HCT116 (cell line): ENCODE results near the gene FBXW4. TPM values are rescaled to one million over a fixed set of nuclear protein-coding genes. Genes with fewer than 3 reads are reported as not detected.

Experiments
- ATAC-seq: fragments of 200-7000 bp; cut with Tn5 transposase; 2 replicates; pipeline ENCODE4 v1.9.1; 2020; ENCODE audit warnings: mild to moderate bottlenecking, moderate library complexity
- BruUV-seq: library from RNA; stranded (reverse); fragments of 400-500 nt; replicated peaks from 2 replicates; lab custom pipeline; 2021; lab: Mats Ljungman, UMichigan
- CTCF ChIA-PET: fragments of 300-600 bp; sonication (Branson Sonifier 250); formaldehyde crosslinking; loops from one replicate; lab custom pipeline; 2021; ENCODE audit warnings: antibody characterized with exemption; lab: Charles Lee
- POLR2A ChIA-PET: fragments of 300-600, 350-600 bp; sonication (Branson Sonifier 250); formaldehyde crosslinking; loops from one replicate; lab custom pipeline; 2021; ENCODE audit warnings: antibody characterized with exemption; lab: Charles Lee
- RAD21 ChIA-PET, 2 experiments: fragments of 300-600 bp; sonication (Branson Sonifier 250); formaldehyde crosslinking; loops; one replicate each; lab custom pipeline; 2023; ENCODE audit warnings: low total read pairs in 2 of 2; ENCODE audit not compliant: uncharacterized antibody in 2 of 2, unreplicated experiment in 2 of 2, low non-redundant PET in 1 of 2; lab: Charles Lee
- DNase-seq: peaks from one replicate; pipeline ENCODE4 v3.0.0-alpha.2; 2010; ENCODE audit warnings: low read depth, low spot score
- H2AFZ ChIP-seq: fragments of 200-600 bp; shearing (Covaris generic), sonication (generic); 2 replicates; pipeline ENCODE4 v1.6.1; 2017; ENCODE audit warnings: low read depth, mixed run types, mixed read lengths, antibody characterized with exemption, low read length; ENCODE audit not compliant: poor library complexity, severe bottlenecking
- H3K27ac ChIP-seq: 2 replicates; pipeline ENCODE4 v1.5.1; 2012; ENCODE audit warnings: low read depth, low read length
- H3K27me3 ChIP-seq: fragments of 200-600 bp; sonication (generic); 2 replicates; pipeline ENCODE4 v1.6.1; 2016; ENCODE audit warnings: mixed run types, low read length, mixed read lengths; ENCODE audit not compliant: insufficient read depth
- H3K36me3 ChIP-seq, 2 experiments: fragments of 200-500 bp in 1 of 2; fragments of 200-600 bp in 1 of 2; sonication (Bioruptor generic) in 1 of 2; sonication (generic) in 1 of 2; 2 replicates each; pipeline versions ENCODE4 v1.5.1 to v1.6.1; 2014 to 2016; ENCODE audit warnings: low read length in 2 of 2, inconsistent platforms in 1 of 2, mixed read lengths in 1 of 2, mixed run types in 1 of 2; ENCODE audit not compliant: insufficient read depth in 2 of 2, control insufficient read depth in 1 of 2
- H3K4me1 ChIP-seq, 2 experiments: fragments of 200-600 bp in 1 of 2; sonication (generic) in 1 of 2; 2 replicates each; pipeline versions ENCODE4 v1.5.1 to v1.6.1; 2012 to 2017; ENCODE audit warnings: low read length in 2 of 2, inconsistent platforms in 1 of 2, mild to moderate bottlenecking in 1 of 2, mixed read lengths in 1 of 2, mixed run types in 1 of 2, moderate library complexity in 1 of 2; ENCODE audit not compliant: insufficient read depth in 2 of 2, control insufficient read depth in 1 of 2
- H3K4me2 ChIP-seq: fragments of 200-600 bp; sonication (generic); 2 replicates; pipeline ENCODE4 v1.6.1; 2017; ENCODE audit warnings: mixed run types, low read length, mixed read lengths
- H3K4me3 ChIP-seq, 2 experiments: fragments of 200-600 bp in 1 of 2; sonication (generic) in 1 of 2; replicated peaks in 1 of 2; 2 replicates each; pipeline ENCODE4 v1.5.1; 2011 to 2016; ENCODE audit warnings: low read length in 2 of 2, control low read depth in 1 of 2, low read depth in 1 of 2, mild to moderate bottlenecking in 1 of 2, mixed read lengths in 1 of 2, mixed run types in 1 of 2
- H3K79me2 ChIP-seq: fragments of 200-600 bp; sonication (generic); 2 replicates; pipeline ENCODE4 v1.6.1; 2017; ENCODE audit warnings: mild to moderate bottlenecking, mixed run types, low read length, moderate library complexity, mixed read lengths; ENCODE audit not compliant: insufficient read depth
- H3K9ac ChIP-seq: fragments of 200-600 bp; sonication (generic); 2 replicates; pipeline ENCODE4 v1.6.1; 2016; ENCODE audit warnings: low read length, mixed read lengths
- H3K9me2 ChIP-seq: fragments of 200-600 bp; sonication (generic), shearing (Covaris generic); 2 replicates; pipeline ENCODE4 v1.6.1; 2017; ENCODE audit warnings: mixed run types, mild to moderate bottlenecking, moderate library complexity; ENCODE audit not compliant: insufficient read depth
- H3K9me3 ChIP-seq, 2 experiments: fragments of 200-500 bp in 1 of 2; fragments of 200-600 bp in 1 of 2; sonication (Bioruptor generic) in 1 of 2; sonication (generic) in 1 of 2; 2 replicates each; pipeline ENCODE4 v1.6.1; 2014 to 2017; ENCODE audit warnings: low read length in 2 of 2, mixed read lengths in 2 of 2, inconsistent platforms in 1 of 2, low read depth in 1 of 2, mild to moderate bottlenecking in 1 of 2, mixed run types in 1 of 2, moderate library complexity in 1 of 2; ENCODE audit not compliant: control insufficient read depth in 1 of 2, insufficient read depth in 1 of 2
- H4K20me1 ChIP-seq: fragments of 200-600 bp; sonication (generic), shearing (Covaris generic); 2 replicates; pipeline ENCODE4 v1.6.1; 2017; ENCODE audit warnings: mixed run types, mild to moderate bottlenecking, moderate library complexity; ENCODE audit not compliant: insufficient read depth
- CBX3 ChIP-seq: IDR thresholded peaks from 2 replicates; pipeline ENCODE4 v1.6.1; 2012; ENCODE audit warnings: low read depth
- EGR1 ChIP-seq: IDR thresholded peaks from 2 replicates; pipeline ENCODE4 v1.6.1; 2012; ENCODE audit warnings: low read depth
- ELF1 ChIP-seq: IDR thresholded peaks from 2 replicates; pipeline ENCODE4 v1.6.1; 2012; ENCODE audit warnings: low read depth, borderline replicate concordance
- EZH2 ChIP-seq: fragments of 200-600 bp; sonication (generic); IDR thresholded peaks from 2 replicates; pipeline ENCODE4 v1.6.1; 2017; ENCODE audit warnings: antibody characterized with exemption, mixed run types
- EZH2phosphoT487 ChIP-seq: fragments of 200-600 bp; IDR thresholded peaks from 2 replicates; pipeline ENCODE4 v1.6.1; 2018; ENCODE audit warnings: antibody characterized with exemption, borderline replicate concordance
- FOSL1 ChIP-seq: IDR thresholded peaks from 2 replicates; pipeline ENCODE4 v1.6.1; 2012; ENCODE audit warnings: low read depth
- SP1 ChIP-seq: IDR thresholded peaks from 2 replicates; pipeline ENCODE4 v1.6.1; 2012; ENCODE audit warnings: low read depth
- ZNF274 ChIP-seq: fragments of 200-500 bp; sonication (Bioruptor generic); IDR thresholded peaks from 2 replicates; pipeline ENCODE4 v1.6.1; 2014; ENCODE audit warnings: mild to moderate bottlenecking, low read depth, low read length, inconsistent platforms
- intact Hi-C: fragments of 100-400 bp; cut with micrococcal nuclease; formaldehyde crosslinking; loops from 2 replicates; pipeline ENCODE4 v1.10.0; 2022
- total RNA-seq: library from RNA; stranded (reverse); gene quantifications from one replicate; pipeline ENCODE4 v1.2.1, GENCODE V29; 2021; ENCODE audit not compliant: unreplicated experiment
- TF ChIP-seq, protein P1 (sequence below), 3 experiments: fragments of 200-600 bp in 1 of 3; sonication (generic) in 1 of 3; IDR thresholded peaks in 2 of 3; conservative IDR thresholded peaks in 1 of 3; 2 replicates each; pipeline ENCODE4 v1.5.1; 2012 to 2017; ENCODE audit warnings: low read depth in 2 of 3, low read length in 2 of 3, antibody characterized with exemption in 1 of 3, borderline replicate concordance in 1 of 3, control low read depth in 1 of 3, mild to moderate bottlenecking in 1 of 3, mixed read lengths in 1 of 3, mixed run types in 1 of 3, moderate library complexity in 1 of 3; ENCODE audit not compliant: insufficient read depth in 1 of 3

The FBXW4 gene
- total RNA-seq, 1 experiment from 2014 or later = 35.3 TPM

DNA sequence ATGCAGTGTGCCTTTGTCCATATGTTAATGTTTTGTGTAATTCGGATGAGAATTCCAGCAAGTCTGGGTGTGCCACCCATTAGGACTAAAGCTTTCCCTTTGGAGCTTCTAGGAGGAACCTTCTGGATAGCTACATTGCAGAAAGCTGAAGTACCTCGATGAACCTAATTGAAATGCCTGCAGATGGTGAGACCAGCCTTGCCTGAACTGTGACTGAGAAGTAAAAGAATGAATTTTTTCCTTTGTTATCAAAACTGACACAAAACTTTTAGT, 31.1 kb upstream of the FBXW4 start:
- no TSS peak for BruUV-seq
- no peak for ATAC-seq
- Histone ChIP-seq H3K4me3 (no peak overlapping the region), H3K79me2 (no peaks in the 10 kb centered on the region), H3K9me2 (no peaks in the 10 kb centered on the region), H4K20me1 (no peaks in the 10 kb centered on the region), H3K9me3 (no peaks in the 10 kb centered on the region), H3K4me2 (no peak overlapping the region)
- POLR2A ChIA-PET = no interaction called here
- no peak for DNase-seq
- TF ChIP-seq ELF1 (no peak), EZH2phosphoT487 (no peak), SP1 (no peak), EGR1 (no peak), ZNF274 (no peak), FOSL1 (no peak), EZH2 (no peak), CBX3 (no peak)
- TF ChIP-seq, protein P1, sequence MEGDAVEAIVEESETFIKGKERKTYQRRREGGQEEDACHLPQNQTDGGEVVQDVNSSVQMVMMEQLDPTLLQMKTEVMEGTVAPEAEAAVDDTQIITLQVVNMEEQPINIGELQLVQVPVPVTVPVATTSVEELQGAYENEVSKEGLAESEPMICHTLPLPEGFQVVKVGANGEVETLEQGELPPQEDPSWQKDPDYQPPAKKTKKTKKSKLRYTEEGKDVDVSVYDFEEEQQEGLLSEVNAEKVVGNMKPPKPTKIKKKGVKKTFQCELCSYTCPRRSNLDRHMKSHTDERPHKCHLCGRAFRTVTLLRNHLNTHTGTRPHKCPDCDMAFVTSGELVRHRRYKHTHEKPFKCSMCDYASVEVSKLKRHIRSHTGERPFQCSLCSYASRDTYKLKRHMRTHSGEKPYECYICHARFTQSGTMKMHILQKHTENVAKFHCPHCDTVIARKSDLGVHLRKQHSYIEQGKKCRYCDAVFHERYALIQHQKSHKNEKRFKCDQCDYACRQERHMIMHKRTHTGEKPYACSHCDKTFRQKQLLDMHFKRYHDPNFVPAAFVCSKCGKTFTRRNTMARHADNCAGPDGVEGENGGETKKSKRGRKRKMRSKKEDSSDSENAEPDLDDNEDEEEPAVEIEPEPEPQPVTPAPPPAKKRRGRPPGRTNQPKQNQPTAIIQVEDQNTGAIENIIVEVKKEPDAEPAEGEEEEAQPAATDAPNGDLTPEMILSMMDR (IDR thresholded peaks at IDR 0.05 in 2 of 3, conservative IDR thresholded peaks at IDR 0.05 in 1 of 3; ENCODE audit: borderline replicate concordance in 1 of 3, insufficient read depth in 1 of 3, low read depth in 2 of 3, low read length in 2 of 3) = no peak
- TF ChIP-seq, all 23 proteins: peak for 0
- CTCF ChIA-PET = no interaction called here
- Histone ChIP-seq H2AFZ (no peak overlapping the region), H3K4me1 (no peaks in the 10 kb centered on the region), H3K36me3 (no peaks in the 10 kb centered on the region), H3K27me3 (no peaks in the 10 kb centered on the region), H3K27ac (no peak overlapping the region), H3K9ac (no peak overlapping the region)
- RAD21 ChIA-PET = no interaction called here
- intact Hi-C loops = no loop called here
